Skeletal muscle tissue (tissue), 4 donors: ENCODE results near the gene ATAD2B. TPM values are rescaled to one million over a fixed set of nuclear protein-coding genes. Genes with fewer than 3 reads are reported as not detected.

Experiments used
- H3K27ac ChIP-seq: one replicate; pipeline ENCODE4 v1.7.0; 2013; ENCODE audit warnings: mild to moderate bottlenecking, low read depth, low read length, inconsistent platforms
- H3K27me3 ChIP-seq, 3 donors: one replicate each; pipeline ENCODE4 v1.7.0; 2013; ENCODE audit warnings: low read length in 3 of 3; ENCODE audit not compliant: control insufficient read depth in 3 of 3, insufficient read depth in 3 of 3
- H3K36me3 ChIP-seq, 3 donors: one replicate each; pipeline ENCODE4 v1.7.0; 2013; ENCODE audit warnings: low read length in 3 of 3; ENCODE audit not compliant: control insufficient read depth in 3 of 3, insufficient read depth in 3 of 3
- H3K4me1 ChIP-seq, 3 donors: one replicate each; pipeline ENCODE4 v1.7.0; 2013; ENCODE audit warnings: low read length in 3 of 3, mild to moderate bottlenecking in 3 of 3; ENCODE audit not compliant: control insufficient read depth in 3 of 3, insufficient read depth in 3 of 3
- H3K4me3 ChIP-seq, 3 donors: one replicate each; pipeline ENCODE4 v1.7.0; 2013; ENCODE audit warnings: low read length in 3 of 3
- H3K9ac ChIP-seq, 3 donors: one replicate each; pipeline ENCODE4 v1.7.0; 2013; ENCODE audit warnings: low read length in 3 of 3, mild to moderate bottlenecking in 3 of 3, moderate library complexity in 2 of 3, low read depth in 1 of 3
- H3K9me3 ChIP-seq, 3 donors: one replicate each; pipeline ENCODE4 v1.7.0; 2013; ENCODE audit warnings: low read length in 3 of 3; ENCODE audit not compliant: control insufficient read depth in 3 of 3
- total RNA-seq: library from RNA; depleted of rRNA; stranded (reverse); fragments of >200 nt; gene quantifications from one replicate; pipeline ENCODE4 v1.2.3, GENCODE V29; 2014
- donor health status: Osteomylitis.

ATAD2B gene
- total RNA-seq, 1 donor from 2014 or later: 30.3 TPM

DNA sequence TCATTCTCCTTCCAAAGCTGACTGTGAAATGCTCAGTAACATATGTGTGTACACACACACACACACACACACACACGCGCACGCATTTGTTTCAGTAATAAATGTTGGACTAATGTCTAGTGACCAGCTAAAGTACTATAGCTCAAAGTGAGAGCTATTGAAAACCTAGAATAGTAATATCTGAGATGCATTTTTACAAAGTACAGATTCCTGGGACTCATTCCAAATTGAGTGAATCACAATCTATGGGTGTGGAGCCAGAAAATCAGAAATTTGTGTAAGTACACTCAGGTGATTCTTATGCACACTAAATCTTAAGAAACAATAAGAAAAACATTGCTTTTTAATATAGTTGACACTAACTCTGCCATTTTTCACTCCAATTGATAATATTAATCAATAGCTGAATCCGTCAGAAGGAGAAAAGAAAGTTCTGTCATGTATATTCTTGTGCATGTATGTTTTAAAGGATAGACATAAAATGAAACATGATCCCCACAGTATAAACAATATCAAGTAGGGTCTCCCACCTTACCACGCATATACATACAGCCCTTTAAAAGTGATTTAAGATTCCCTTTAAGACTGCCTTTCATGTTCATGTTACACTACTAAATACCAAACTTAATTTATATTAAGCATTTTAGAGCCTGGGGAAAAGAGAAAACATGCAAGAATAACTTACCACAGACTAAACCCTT lies 123.5 kb downstream of the ATAD2B start:
- Histone ChIP-seq H3K9me3 (no peaks in the 10 kb centered on the region), H3K36me3 (peaks cover 0 to 6% (median 0%) of the 10 kb centered on the region in 3 donors), H3K27ac (no peak overlapping the region), H3K9ac (no peak overlapping the region), H3K4me1 (no peaks in the 10 kb centered on the region), H3K27me3 (no peaks in the 10 kb centered on the region), H3K4me3 (no peak overlapping the region)

DNA sequence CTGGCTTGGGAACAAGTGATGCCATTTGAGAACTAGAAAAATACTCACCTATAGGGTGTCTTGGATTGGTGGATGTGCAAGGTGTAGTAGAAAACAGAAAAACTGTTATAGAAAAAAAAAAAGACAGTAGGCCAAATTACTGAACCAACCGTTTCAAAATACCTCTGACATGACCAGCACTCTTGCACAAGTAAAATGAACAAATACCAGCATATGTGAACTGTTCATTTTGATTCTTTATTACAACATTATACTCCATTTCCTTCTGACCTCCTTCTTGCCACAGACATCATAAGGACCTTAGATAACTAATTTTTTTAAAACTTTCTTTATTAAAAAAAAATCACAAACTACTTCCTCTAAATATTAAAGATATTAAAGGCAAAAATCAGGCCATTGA lies 125.5 kb downstream of the ATAD2B start:
- no peak overlapping the region for H3K9ac ChIP-seq

DNA sequence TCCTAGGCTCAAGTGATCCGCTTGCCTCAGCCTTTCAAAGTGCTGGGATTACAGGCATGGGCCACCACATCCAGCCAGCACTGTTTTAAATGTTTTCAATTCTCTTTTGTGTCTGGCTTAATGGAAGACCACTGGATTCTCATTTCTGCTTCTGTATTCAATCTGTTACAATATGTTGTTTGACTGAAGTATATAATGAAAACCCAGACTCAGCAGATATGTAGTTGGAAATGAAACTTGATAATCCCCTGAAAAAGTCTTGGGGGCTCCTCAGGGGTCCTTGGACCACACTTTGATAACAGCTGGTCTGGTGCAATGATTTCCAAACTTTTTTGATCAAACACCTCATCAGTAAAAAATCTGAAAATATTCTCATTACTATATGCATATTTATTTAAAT lies 132.7 kb downstream of the ATAD2B start:
- Histone ChIP-seq H3K4me3 (no peak overlapping the region), H3K4me1 (no peaks in the 10 kb centered on the region), H3K27me3 (no peaks in the 10 kb centered on the region)

More for the DNA sequence above, 125.5 kb downstream of the ATAD2B start:
- H3K27ac ChIP-seq: no peak overlapping the region
- no peaks in the 10 kb centered on the region for H3K9me3 ChIP-seq
- H3K4me1 ChIP-seq: no peaks in the 10 kb centered on the region
- H3K27me3 ChIP-seq: no peaks in the 10 kb centered on the region
- no peak overlapping the region for H3K4me3 ChIP-seq
- peaks cover 0 to 12% (median 0%) of the 10 kb centered on the region in 3 donors for H3K36me3 ChIP-seq

DNA sequence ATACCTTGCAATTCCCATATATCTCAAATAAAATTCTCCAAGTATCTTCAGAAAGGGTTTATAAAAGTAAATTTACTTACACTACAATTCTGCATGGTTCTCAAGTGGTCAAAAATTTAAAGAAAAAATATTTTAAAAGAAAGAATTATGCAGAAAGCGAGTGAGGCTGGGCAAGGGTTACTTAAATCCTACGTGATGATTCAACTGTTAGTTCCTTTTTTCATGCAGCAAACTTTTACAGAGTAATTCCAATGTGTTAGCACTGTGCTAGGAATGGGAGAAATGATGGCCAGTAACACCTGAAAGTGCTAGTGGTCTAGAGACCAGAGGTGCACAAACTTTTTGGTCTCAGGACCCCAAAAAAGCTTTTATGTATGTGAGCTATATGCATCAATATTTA lies 133.4 kb downstream of the ATAD2B start:
- H3K9me3 ChIP-seq: no peaks in the 10 kb centered on the region
- no peak overlapping the region for H3K4me3 ChIP-seq
- H3K36me3 ChIP-seq: peaks cover 0 to 9% (median 0%) of the 10 kb centered on the region in 3 donors
- no peak overlapping the region for H3K27ac ChIP-seq
- H3K4me1 ChIP-seq: no peaks in the 10 kb centered on the region
- no peaks in the 10 kb centered on the region for H3K27me3 ChIP-seq
- no peak overlapping the region for H3K9ac ChIP-seq

More for the DNA sequence above, 132.7 kb downstream of the ATAD2B start:
- Histone ChIP-seq H3K36me3 (peaks cover 0 to 6% (median 0%) of the 10 kb centered on the region in 3 donors), H3K9me3 (no peaks in the 10 kb centered on the region), H3K27ac (no peak overlapping the region), H3K9ac (no peak overlapping the region)

DNA sequence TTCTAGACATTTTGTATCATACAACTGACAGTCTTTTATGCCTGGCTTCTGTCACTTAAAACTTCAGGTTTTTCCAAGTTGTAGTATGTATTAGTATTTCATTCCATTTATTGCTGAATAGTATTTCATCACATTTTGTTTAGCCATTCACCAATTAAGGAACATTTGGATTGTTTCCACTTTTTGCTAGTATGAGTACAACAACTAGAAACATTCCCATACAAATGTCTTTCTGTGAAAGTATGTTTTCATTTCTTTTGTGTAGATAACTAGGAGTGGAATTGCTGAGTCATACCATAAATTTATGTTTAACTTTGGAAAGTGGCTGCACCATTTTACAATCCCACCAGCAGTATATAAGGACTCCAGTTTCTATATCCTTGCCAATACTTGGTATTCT lies 135.9 kb downstream of the ATAD2B start:
- H3K4me1 ChIP-seq: no peaks in the 10 kb centered on the region
- H3K9ac ChIP-seq: no peak overlapping the region
- peaks cover 3 to 11% (median 4%) of the 10 kb centered on the region in 3 donors for H3K36me3 ChIP-seq
- no peaks in the 10 kb centered on the region for H3K9me3 ChIP-seq
- no peak overlapping the region for H3K4me3 ChIP-seq
- H3K27ac ChIP-seq: no peak overlapping the region
- H3K27me3 ChIP-seq: no peaks in the 10 kb centered on the region

DNA sequence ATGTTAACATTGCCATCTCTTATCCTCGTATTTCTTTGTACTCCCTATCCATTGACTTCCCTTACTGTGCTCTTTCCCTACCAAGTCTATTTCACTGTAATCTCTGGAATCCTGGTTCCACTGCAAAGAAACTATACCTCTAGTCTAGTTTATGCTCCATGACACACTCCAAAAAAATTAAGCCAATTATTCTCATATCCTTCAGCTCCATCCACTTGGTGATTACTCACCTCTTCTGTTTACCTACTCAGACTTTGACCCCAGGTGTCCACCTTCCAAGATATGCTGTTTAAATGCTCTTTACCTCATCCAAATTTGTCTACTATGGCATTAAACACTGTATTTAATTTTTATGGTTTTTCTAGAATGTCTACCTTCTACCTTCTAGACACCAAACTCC lies 137.9 kb downstream of the ATAD2B start:
- Histone ChIP-seq H3K27me3 (no peaks in the 10 kb centered on the region), H3K9ac (no peak overlapping the region), H3K36me3 (peaks cover 3 to 15% (median 7%) of the 10 kb centered on the region in 3 donors), H3K4me3 (no peak overlapping the region), H3K27ac (no peak overlapping the region), H3K9me3 (no peaks in the 10 kb centered on the region), H3K4me1 (no peaks in the 10 kb centered on the region)

DNA sequence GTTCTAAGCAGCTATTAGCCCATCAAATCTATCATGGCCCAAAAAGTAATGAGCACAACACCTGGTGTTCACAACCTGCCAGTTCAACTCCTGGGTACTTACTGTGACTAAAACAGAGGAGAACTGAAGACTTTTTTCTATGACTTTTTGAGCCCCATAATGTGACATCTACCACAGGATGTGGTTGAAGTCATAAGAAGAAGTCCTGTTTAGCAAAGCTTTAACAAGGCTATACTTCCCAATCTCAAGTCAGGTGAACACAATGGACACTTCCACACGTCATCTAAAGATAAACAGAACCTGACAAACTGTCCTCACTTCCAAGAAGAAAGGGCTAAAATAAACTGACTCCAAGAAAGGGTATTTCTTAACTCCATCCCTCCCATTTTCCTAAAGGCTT lies 138.8 kb downstream of the ATAD2B start:
- peaks cover 3 to 15% (median 7%) of the 10 kb centered on the region in 3 donors for H3K36me3 ChIP-seq
- no peaks in the 10 kb centered on the region for H3K27me3 ChIP-seq
- no peak overlapping the region for H3K27ac ChIP-seq
- H3K4me1 ChIP-seq: no peaks in the 10 kb centered on the region
- no peak overlapping the region for H3K9ac ChIP-seq
- H3K9me3 ChIP-seq: no peaks in the 10 kb centered on the region
- no peak overlapping the region for H3K4me3 ChIP-seq

DNA sequence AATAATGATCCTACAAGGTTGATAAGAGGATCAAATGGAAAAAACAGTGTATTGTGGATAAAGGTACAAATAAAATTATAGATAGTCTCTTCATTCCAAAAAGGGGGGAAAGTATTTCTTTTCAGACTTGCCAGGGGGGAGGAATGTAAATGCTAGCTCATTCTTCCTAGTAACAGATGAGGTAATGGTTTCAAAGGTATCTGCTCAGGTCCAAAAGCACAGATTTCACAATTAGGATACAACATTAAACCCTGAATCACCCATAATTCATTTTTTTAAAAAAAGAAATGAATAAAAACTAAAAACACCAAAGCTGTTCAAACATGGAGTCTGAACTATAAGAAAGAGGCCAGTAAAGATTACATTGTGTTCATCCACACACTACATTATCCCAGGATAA lies 142.0 kb downstream of the ATAD2B start:
- peaks cover 3 to 21% (median 7%) of the 10 kb centered on the region in 3 donors for H3K36me3 ChIP-seq

DNA sequence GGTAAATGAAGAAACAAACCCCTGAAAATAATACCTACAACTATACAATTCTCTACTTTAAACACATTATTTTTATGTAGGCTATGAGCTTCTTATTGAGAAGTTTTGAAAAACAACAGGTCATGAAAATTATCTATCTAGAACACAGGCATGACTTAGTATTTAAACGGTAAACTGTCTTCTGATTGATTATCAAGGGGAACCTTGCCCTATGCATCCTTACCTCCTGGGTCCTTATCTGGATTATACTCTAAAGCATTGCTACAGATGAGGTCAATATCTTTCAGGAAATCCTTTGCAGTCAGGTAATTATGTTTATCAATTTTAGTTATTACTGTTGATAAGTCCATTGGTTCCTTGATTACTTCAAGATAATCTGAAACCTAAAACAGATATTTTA lies 144.3 kb downstream of the ATAD2B start:
- H3K4me3 ChIP-seq: no peak overlapping the region
- no peaks in the 10 kb centered on the region for H3K4me1 ChIP-seq
- H3K27me3 ChIP-seq: no peaks in the 10 kb centered on the region
- no peaks in the 10 kb centered on the region for H3K9me3 ChIP-seq
- peaks cover 3 to 17% (median 7%) of the 10 kb centered on the region in 3 donors for H3K36me3 ChIP-seq
- no peak overlapping the region for H3K27ac ChIP-seq
- H3K9ac ChIP-seq: no peak overlapping the region

More for the DNA sequence above, 142.0 kb downstream of the ATAD2B start:
- H3K9ac ChIP-seq: no peak overlapping the region
- H3K4me3 ChIP-seq: no peak overlapping the region
- no peaks in the 10 kb centered on the region for H3K9me3 ChIP-seq
- no peaks in the 10 kb centered on the region for H3K4me1 ChIP-seq
- no peak overlapping the region for H3K27ac ChIP-seq
- H3K27me3 ChIP-seq: no peaks in the 10 kb centered on the region

DNA sequence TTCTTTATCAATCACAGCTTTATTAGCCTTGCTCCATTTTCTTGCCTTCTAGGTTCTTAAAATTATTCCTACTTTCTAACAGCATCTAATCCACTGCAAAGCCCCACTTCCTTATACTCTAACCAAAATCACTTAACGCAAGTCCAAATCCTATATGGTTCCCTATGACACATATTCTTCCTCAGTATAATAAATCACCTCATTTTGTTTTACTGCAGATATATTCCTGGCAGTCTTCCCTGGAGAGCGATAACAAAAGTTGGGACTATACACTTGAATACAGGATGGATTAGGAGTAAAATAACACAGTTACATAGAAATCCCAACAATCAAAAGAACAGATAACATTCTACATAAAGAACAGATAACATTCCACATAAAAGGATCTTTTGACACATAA lies 144.8 kb downstream of the ATAD2B start:
- H3K4me3 ChIP-seq: no peak overlapping the region
- H3K27ac ChIP-seq: no peak overlapping the region
- H3K4me1 ChIP-seq: no peaks in the 10 kb centered on the region
- no peaks in the 10 kb centered on the region for H3K27me3 ChIP-seq
- no peak overlapping the region for H3K9ac ChIP-seq
- no peaks in the 10 kb centered on the region for H3K9me3 ChIP-seq
- peaks cover 3 to 17% (median 7%) of the 10 kb centered on the region in 3 donors for H3K36me3 ChIP-seq
